ENCODE data around the gene MRPS23. TPM values are rescaled to one million over a fixed set of nuclear protein-coding genes. Genes with fewer than 3 reads are reported as not detected.

The MRPS23 gene
- total RNA-seq, 1 experiment from 2014 or later: 32.1 TPM

GRCh38 chr17:57803021-57803420, 46.8 kb downstream of the MRPS23 start:
- no peak for DNase-seq (ENCODE audit: low read depth)

GRCh38 chr17:57801044-57801711, 48.7 kb downstream of the MRPS23 start:
- DNase-seq (ENCODE audit: low read depth): no peak

- DNase-seq (ENCODE audit: low read depth): no peak
Observed at GRCh38 chr17:57794841-57795240, 55.0 kb downstream of the MRPS23 start.

- no peak for DNase-seq (ENCODE audit: low read depth)
Observed at GRCh38 chr17:57788725-57789124, 61.1 kb downstream of the MRPS23 start.

- DNase-seq (ENCODE audit: low read depth): no peak
Observed at GRCh38 chr17:57785022-57785421, 64.8 kb downstream of the MRPS23 start.

Other genes with a start within 250 kb of the MRPS23 start
- not detected in 2 replicates for gene CCDC182, start 104.7 kb downstream of the MRPS23 start, total RNA-seq (2014; rRNA removed)
- gene CUEDC1, start 105.4 kb upstream of the MRPS23 start, total RNA-seq (2014; rRNA removed): 22.9 and 29.6 TPM in 2 replicates
- 60.3 and 65.2 TPM in 2 replicates for gene VEZF1, start 138.2 kb upstream of the MRPS23 start, total RNA-seq (2014; rRNA removed)
- 373 and 386 TPM in 2 replicates for gene SRSF1, start 157.2 kb upstream of the MRPS23 start, total RNA-seq (2014; rRNA removed)
- 9.6 and 11.8 TPM in 2 replicates for gene DYNLL2, start 233.4 kb upstream of the MRPS23 start, total RNA-seq (2014; rRNA removed)